HG03135 (cell line): ENCODE measurements around the gene PPM1K.
"Not testable (repeated sequence)": the region's sequence is repeated elsewhere in the genome, so short reads cannot be mapped to it uniquely, and the experiment has no call there.

Experiments used
- ATAC-seq: cut with Tn5 transposase; IDR thresholded peaks from one replicate; pipeline ENCODE4 v1.9.1; 2021; ENCODE audit warnings: mild to moderate bottlenecking, moderate library complexity; ENCODE audit not compliant: unreplicated experiment

Gene PPM1K

DNA sequence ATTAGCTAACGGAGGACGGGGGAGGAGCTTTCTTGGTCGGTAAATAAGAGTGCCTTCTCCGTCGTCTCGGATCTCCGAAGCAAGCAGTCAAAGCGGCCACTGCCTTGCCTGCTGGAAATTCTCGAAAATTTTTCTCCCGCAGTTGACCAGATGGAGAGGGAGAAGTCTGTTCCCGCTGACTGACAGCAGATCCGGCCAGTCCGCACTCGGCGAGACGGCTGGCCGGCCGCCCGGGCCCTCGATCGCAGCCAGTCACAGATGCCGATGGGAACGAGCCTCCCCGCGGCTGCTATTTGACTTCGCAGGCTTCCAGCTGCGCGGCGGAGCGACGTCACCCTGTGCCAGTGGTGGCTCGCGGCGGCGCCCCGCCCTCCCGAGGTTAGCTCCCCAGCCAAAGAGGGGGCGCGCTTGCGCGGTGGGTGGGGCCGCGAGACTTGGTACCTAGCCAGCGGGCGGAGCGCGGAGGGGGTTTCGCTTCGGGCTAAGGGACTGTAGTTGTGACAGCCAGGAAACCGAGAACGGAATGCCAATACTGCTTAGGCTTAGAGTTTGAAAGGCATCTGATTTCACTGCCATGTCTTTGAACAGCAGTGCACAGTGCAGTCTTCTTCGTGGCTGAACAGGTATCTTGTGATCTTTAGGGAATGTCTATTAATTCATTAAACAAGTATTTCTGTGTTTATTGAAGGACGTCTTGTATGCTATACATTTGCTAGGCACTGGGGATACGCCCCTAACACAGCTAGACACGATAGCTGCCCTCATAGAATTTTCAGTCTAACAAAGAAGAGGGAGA, at the start of gene PPM1K:
PPM1K (minus strand) TSS at position 123 of the 796 bp plus-strand sequence. CDS start 5,978 bp downstream, outside the sequence.
- ATAC-seq, result peak; percentile 81

DNA sequence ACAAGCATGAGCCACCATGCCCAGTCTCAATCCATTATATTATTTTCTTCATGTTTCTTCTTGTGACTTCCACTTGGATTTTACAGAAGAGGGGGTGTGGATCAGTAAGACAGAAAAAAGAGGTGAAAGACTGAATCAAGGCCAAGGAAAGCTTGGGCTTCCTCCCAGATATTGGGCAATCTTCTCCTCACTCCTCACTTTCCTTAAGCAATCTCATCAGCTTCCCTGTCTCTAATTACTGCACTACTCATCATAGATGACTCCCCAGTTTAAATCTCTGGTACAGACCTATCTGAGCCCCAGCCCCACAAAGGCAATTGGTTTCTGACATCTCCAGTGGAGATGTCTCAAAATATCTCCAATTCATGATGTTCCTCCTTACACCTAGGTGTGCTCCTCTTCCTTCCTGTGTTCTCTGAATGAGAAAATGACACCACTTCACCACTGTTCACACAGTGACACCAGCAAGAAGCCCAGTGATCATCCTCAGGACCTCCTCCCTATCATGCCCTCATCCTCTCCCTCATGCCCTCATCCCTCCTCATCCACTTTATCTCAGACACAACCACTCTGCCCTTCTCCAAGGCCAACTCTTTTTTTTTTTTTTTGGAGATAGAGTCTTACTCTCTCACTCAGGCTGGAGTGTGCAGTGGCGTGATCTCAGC, 49.5 kb upstream of the PPM1K start:
- ATAC-seq, result no peak

DNA sequence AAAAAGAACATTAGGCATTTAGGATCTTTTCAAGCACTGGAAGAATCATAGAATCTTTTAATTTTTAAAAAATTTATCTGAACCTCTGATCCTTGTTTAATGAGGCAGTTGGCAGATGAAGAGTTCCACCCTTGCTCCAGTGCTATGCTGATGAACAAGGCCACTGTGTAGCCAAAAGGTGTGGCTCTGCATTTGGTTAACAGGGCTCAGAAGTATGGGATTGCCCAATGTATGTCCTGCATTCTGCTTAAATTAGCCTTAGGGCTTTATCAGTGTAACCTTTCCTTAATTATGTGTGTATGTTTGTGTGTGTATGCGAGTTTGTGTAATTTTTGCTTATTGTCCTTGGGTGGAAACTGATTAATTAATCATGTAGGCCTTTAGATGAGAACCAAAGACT, 43.3 kb upstream of the PPM1K start:
- ATAC-seq, result no peak

DNA sequence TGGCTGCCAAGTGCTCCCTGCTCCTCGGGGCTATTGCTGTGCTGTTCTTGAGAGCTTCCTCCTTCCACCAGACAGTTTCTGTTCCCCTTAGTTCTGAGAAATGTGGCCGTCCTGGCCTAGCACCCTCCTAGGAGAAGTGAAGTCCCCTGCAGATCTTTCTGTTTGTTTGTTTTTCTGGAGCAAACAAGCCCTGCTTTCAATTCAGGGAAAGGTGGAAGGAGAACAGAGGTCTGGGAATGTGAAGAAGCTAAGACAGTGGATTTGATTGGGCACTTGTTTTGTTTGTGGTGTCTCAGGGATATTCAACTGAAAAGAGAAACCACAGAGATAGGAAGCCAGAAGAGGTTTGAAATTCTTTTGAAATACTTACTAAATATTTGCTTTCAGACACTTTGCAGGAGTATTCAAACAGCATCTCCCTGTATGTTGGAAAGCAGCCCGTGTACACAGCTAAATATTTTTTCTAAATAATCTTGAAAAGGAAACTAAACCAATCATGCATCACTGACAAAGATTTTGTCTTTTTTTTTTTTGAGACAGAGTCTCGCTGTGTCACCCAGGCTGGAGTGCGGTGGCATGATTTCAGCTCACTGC, 36.5 kb upstream of the PPM1K start:
- ATAC-seq, result peak; percentile 98

DNA sequence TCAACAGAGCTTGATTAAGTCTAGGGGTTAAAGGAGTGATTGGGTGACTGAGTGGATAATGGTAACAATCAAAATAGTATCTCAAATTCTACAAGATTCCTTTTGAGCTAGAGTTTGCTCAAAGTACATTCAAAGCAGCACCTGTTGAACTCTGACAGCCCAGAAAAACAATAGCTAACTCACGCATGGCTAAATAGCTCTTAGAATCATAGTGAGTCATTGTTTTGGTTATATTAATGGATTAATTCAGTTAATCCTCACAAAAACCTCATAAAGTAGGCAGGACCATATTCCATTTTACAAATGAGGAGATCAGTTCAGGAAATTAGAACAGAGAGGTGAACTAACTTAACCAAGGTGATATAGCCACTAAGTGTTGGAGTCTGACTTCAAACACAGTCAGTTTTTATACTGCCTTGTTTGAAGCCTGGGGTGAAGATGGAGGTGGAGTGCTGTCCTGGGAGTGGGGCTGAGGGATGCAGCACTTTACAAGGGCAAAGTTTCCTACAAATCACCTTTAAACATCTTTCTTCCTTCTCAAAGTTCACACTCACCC, 35.9 kb upstream of the PPM1K start:
- ATAC-seq, result peak; percentile 62

DNA sequence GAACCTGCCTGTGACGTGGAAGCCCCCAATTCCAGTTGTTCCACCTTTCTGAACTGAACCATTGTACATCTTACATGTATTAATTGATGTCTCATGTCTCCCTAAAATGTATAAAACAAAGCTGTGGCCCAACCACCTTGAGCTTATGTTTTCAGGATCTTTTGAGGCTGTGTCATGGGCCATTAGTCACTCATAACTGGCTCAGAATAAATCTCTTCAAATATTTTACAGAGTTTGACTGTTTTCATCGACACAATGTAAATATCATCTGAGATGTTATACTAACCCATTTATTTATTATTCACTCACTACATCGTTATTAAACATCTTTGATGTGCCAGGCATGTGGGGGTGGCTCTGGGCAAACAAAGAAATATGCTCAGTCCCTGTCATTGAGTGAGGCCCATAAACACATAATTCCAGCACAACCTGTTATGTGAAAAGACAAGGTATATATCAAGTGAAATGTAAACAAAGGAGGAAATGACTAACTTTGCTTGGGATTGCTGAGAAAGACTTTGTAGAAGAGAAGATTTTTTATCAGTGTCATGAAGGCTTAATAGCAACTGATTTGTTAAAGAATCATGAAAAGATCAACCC, 34.5 kb upstream of the PPM1K start:
- no peak for ATAC-seq

DNA sequence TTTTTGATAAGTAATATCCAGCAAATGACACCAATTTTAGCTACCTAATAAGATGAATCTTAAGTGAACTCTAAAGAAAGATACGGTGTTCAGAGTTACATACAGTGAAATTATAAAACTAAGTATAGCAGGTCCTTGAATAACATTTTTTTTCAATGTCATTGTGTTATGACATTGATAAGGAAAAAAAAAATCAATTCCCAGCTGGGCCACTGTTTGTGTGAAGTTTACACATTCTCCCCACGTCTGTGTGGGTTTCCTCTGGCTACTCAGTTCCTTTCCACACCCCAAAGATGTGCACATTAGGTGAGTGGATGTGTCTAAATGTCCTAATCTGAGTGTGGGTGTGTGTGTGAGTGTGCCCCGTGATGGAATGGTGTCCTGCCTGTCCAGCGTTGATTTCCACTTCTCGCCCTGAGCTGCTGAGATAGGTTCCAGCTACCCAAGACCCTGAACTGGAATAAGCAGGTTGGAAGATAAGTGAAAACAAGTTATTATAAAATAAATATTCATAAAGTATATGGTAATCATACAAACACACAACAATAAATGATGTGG, 31.2 kb upstream of the PPM1K start:
- ATAC-seq, result no peak

DNA sequence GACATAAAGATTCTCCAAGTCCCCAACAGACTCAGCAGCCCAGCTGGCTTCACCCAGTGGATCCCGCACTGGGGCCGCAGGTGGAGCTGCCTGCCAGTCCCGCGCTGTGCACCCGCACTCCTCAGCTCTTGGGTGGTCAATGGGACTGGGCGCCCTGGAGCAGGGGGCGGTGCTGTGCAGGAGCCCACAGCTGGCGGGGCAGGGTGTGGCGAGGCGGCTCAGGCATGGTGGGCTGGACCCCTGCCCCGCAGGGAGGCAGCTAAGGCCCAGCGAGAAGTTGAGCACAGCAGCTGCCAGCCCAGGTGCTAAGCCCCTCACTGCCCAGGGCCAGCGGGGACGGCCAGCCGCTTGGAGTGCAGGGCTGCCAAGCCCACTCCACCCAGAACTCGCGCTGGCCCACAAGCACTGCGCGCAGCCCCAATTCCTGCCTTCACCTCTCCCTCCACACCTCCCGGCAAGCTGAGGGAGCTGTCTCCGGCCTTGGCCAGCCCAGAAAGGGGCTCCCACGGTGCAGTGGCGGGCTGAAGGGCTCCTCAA, 28.8 kb upstream of the PPM1K start:
- ATAC-seq, result not testable (repeated sequence)

DNA sequence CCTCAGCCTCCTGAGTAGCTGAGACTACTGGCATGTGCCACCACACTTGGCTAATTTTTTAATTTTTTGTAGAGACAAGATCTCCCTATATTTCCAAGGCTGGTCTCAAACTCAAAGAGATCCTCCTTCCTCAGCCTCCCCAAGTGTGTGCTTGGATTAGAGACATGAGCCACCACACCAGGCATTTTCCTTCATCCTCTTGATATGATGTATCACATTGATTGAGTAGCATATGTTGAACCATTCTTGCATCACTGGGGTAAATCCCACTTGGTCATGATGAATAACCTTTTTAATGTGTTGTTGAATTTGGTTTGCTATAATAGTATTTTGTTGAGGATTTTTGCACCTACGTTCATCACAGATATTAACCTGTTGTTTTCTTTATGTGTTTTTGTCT, 24.2 kb upstream of the PPM1K start:
- ATAC-seq, result no peak

DNA sequence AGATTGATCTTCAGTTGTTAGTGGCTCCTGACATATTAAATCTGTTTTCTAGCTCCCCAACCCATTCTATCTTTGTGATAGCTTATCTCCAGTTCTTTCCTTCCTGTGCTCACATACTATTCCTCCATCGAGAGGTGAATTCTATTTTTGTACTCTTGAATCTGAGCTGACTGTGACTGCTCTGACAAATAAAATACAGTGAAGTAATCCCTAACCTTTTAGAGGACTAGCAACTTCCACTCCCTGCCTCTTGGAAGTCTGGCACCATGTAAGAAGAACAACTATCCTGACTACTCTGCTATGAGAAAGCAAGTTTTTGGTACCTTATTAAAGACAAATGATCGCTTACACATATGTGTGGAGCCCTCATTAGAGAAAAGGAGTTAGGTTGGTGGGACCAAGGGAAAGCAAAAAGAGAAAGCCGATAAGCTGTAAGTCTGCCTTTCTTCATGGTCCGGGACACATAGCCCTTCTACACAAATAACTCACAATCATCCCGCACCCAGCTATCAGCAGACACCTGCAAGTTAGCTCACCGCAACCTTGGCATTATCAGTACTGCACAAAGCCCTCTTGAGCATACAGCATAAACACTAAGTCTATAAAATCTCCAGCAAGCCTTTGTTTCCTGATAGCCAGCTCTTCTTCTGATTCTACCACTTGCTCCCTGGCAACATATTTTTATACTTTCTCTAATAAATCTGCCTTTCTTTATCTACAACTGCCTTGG, 13.5 kb upstream of the PPM1K start:
- no peak for ATAC-seq

DNA sequence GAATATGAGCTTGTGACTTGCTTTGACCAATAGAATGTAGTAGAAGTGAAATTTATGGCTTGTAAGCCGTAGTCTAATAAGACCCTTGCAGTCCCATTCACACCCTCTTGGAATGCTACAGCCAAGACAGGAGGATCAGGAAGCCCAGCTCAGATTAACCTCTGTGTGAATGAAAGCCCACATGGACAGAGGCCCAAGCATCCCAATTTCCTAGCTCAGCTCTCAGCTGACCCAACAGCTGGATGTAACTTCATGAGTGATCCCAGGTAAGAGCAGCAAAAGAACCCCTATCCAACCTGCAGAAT, 12.8 kb upstream of the PPM1K start:
- no peak for ATAC-seq

DNA sequence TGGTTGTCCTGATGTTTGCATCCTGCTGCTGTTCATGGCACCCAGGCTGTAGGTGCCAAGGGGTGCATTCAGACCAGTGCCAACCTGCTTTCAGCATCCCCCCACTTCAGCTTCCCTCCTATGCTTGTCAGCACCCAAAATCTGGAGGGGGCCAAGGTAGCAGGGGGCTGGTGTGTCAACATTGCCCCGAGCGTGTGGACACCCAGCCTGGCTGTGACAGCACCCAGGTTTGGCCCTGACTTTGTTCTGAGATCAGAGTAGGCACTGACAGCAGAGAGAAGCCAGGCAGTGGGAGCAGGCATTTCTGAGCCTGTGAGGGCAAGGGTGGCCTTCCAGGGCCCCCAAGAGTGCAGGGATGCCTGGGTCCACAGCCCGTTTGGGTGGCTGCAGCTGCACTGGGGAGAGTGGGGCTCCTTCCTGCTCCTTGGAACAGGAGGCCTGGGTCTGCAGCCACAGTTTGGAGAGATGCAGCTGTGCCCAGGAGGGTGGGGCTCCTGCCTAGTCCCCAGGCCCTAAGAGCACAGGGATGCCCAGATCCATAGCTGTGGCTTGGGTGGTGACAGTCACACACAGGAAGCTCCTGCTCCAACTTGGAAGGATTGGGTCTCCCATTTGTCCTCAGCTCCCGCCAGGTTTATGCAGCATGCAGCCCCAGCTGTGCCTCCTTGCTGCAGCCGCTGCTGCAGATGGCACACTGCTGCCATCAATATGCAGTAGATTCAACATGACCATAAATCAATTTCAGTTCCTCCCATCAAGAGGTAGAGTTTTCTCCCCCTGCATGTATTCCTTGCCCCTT, 12.3 kb upstream of the PPM1K start:
- ATAC-seq, result no peak

DNA sequence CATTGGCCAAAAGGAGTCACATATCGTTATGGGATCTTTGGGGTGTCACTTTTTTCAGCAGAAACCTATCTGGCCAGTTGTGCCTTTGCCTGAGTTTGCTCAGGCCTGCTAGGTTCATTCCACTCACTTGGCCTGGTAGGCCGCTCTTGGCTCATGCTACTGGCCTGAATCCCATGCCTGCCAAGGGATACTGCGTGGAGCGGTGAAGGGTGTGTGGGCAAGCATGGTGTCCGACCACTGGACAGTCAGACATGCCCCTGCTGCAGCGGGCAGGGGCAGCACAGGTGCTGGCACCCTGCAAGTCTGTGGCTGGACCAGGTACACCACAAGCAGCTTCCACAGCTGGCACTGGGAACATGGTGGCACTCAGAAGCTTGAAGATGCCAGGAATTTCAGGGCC, 11.3 kb upstream of the PPM1K start:
- no peak for ATAC-seq

DNA sequence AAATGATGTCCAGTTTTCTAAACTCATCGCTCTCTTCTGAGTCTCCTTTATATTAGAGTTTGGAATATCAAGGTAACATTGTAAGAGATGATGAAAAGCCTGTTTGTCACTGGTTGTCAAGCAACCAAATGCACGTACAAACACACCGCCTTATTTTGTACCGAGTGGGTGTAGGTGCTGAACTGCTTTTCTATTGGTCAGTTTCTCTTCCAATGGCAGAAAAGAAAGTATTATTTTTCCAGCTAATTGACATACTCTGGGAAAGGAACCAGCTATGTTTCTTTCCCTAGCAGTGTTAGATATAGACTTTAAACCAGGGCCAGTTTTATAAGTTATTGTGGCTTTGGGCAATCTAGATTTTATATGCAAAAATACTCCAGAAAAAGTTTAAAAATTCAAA, 6.6 kb upstream of the PPM1K start:
- no peak for ATAC-seq

DNA sequence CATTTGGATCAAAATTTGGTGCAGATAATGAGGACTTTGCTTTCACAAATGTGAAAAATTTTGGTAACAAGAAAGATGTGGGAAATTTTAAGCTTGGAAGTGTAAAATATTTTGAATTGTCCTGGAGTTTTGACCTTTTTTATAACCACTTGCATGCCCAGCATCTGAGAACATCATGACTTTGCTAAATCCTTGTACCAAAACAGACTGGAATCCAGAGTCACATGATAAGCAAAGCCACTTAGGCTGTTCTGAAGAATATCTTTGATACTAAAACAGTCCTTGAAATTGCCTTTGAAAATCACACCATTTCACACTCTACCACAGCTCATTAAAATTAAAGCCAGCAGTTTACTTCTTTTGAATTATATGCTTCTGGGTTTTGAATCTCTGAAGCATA, 2.5 kb upstream of the PPM1K start:
- ATAC-seq, result no peak

DNA sequence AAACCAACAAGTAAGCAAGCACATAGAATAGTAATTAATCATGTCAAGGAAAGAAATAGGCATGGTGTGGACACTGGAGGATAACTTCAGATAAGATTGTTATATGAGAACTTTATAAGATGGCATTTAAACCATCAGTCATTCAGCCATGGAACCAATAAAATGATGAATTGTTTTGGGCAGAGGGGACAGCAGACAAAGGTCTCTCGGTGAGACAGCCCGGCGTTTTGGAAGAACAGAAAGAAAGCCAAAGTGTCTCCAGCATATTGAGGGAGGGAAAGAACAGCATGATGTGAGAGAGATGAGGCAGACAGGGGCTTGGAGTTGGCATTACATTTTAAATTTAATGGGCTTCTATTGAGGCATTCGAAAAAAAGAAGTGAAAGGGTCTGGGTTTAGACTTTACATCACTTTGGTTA, 883 bp upstream of the PPM1K start:
- ATAC-seq, result no peak

DNA sequence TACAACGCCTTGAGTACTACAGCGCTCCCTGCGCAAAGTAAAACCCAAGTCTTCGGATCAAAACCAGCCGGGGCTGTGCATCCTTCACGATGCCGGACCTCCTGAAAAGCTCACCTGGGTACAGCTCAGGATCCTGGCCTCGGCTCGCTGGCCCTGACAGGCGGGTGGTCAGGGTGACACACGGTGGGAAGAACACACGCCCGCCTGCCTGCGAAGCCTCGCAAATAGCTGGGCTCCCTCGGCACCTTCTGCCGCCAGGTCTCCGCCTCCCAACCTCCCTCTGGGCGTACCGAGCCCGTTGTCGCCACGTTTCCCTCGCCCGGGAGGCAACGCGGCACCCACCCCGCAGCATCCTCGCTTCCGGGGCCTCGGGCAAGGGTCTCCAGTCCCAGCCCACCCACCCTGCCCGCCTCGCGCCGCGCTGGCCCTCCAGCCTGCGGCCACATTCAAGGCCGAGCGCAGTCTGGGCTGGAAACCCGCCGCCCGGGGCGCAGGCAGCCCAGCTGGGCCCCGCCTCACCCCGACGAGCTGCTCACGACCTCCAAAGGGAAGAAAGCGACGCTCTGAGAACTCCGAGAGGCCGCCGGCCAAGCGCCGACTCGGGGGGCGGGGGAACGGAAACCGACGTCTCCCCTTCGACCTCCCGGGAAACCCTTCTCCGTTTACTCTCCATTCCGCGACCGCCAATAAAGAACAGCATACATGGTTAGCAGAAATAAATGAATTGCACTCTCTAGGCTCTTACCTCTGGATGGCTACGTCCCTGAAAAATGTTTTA, 511 bp downstream of the PPM1K start:
- peak; percentile 32 for ATAC-seq

DNA sequence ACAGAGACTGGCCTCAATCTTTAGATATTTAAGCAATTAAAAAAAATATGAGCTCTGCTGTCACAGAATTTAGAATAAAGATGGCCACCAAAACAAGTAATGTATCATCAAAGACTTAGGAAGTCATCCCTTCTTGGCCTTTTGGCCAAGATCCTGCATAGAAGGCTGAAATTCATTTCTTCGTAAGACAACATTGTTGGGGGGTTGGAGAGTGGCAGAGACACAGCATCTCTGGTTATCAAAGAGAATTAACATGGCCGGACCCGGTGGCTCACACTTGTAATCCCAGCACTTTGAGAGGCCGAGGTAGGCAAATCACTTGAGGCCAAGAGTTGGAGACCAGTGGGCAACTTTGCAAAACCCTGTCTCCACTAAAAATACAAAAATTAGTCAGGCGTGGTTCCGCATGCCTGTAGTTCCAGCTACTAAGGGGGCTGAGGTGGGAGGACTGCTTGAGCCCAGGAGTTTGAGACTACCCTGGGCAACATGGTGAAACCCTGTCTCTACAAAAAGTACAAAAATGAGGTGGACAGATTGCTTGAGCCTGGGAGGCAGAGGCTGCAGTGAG, 4.0 kb downstream of the PPM1K start:
- no peak for ATAC-seq
